Measurements from ENCODE around the gene ZNF420.

DNA sequence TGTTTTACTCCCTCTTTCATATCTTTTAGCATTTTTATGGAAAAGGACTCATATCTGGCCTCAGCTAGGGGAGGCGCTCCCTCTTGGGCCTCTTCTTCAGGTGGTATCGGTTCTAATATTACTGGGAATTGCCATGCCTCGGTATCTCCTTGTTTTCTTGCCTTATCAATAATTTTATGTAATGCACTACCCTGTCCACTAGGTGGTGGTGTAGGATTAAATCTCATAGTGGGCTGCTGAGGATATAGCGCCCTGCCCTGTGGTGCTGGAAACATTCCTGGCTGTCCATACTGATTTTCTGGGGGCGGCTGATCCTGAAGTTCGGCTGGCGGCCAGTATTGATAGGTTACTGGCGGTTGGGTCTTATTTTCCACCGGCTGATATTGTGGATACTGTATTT is 35.8 kb downstream of the ZNF420 start:
- TF ChIP-seq CEBPB (IDR thresholded peaks at IDR 0.05; ENCODE audit: low read depth, low read length) = no peak
- no peak for TF ChIP-seq POLR2A (IDR thresholded peaks at IDR 0.05; ENCODE audit: control extremely low read depth in 1 of 2, low read depth in 2 of 2, low read length in 2 of 2)
- no peak for TF ChIP-seq JUN (IDR thresholded peaks at IDR 0.05; ENCODE audit: low read depth, low read length)
- TF ChIP-seq POLR2AphosphoS5 (IDR thresholded peaks at IDR 0.05; ENCODE audit: low read depth, low read length) = no peak
- TF ChIP-seq, protein P1, sequence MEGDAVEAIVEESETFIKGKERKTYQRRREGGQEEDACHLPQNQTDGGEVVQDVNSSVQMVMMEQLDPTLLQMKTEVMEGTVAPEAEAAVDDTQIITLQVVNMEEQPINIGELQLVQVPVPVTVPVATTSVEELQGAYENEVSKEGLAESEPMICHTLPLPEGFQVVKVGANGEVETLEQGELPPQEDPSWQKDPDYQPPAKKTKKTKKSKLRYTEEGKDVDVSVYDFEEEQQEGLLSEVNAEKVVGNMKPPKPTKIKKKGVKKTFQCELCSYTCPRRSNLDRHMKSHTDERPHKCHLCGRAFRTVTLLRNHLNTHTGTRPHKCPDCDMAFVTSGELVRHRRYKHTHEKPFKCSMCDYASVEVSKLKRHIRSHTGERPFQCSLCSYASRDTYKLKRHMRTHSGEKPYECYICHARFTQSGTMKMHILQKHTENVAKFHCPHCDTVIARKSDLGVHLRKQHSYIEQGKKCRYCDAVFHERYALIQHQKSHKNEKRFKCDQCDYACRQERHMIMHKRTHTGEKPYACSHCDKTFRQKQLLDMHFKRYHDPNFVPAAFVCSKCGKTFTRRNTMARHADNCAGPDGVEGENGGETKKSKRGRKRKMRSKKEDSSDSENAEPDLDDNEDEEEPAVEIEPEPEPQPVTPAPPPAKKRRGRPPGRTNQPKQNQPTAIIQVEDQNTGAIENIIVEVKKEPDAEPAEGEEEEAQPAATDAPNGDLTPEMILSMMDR (IDR thresholded peaks at IDR 0.05; ENCODE audit: control extremely low read depth in 1 of 3, insufficient read depth in 1 of 3, low read depth in 1 of 3, low read length in 3 of 3) = peak in 2 of 3 experiments; percentile 41 to 51; a peak in 3 of 4 replicates

All from H1 (cell line).